ENCODE measurements around the gene ZFPM1.

The ZFPM1 gene

GRCh38 chr16:88424587-88425235 is 28.4 kb upstream of the ZFPM1 start:
- Histone ChIP-seq H3K27me3 (replicated peaks; ENCODE audit: control insufficient read depth, insufficient read depth, low read length) (no peaks in the 10 kb centered on the region), H3K4me3 (replicated peaks; ENCODE audit: low read depth, low read length) (no peak overlapping the region), H3K36me3 (ENCODE audit: control insufficient read depth, insufficient read depth, low read length) (no peaks in the 10 kb centered on the region)
- DNase-seq (ENCODE audit: extremely low read depth, insufficient read length) = no peak
- no peak for TF ChIP-seq CTCF (IDR thresholded peaks at IDR 0.05; ENCODE audit: insufficient read depth, low read length, poor library complexity, severe bottlenecking)

GRCh38 chr16:88426018-88426417 is 27.1 kb upstream of the ZFPM1 start:
- TF ChIP-seq CTCF (IDR thresholded peaks at IDR 0.05; ENCODE audit: insufficient read depth, low read length, poor library complexity, severe bottlenecking) = no peak

GRCh38 chr16:88427376-88427775 is 25.7 kb upstream of the ZFPM1 start:
- no peaks in the 10 kb centered on the region for H3K36me3 ChIP-seq (ENCODE audit: control insufficient read depth, insufficient read depth, low read length)
- no peaks in the 10 kb centered on the region for H3K27me3 ChIP-seq (replicated peaks; ENCODE audit: control insufficient read depth, insufficient read depth, low read length)
- no peak overlapping the region for H3K4me3 ChIP-seq (replicated peaks; ENCODE audit: low read depth, low read length)
- no peak for TF ChIP-seq CTCF (IDR thresholded peaks at IDR 0.05; ENCODE audit: insufficient read depth, low read length, poor library complexity, severe bottlenecking)
- DNase-seq (ENCODE audit: extremely low read depth, insufficient read length) = no peak

More at GRCh38 chr16:88426018-88426417, 27.1 kb upstream of the ZFPM1 start:
- Histone ChIP-seq H3K36me3 (ENCODE audit: control insufficient read depth, insufficient read depth, low read length) (no peaks in the 10 kb centered on the region), H3K27me3 (replicated peaks; ENCODE audit: control insufficient read depth, insufficient read depth, low read length) (no peaks in the 10 kb centered on the region), H3K4me3 (replicated peaks; ENCODE audit: low read depth, low read length) (no peak overlapping the region)
- no peak for DNase-seq (ENCODE audit: extremely low read depth, insufficient read length)

- Histone ChIP-seq H3K36me3 (ENCODE audit: control insufficient read depth, insufficient read depth, low read length) (no peaks in the 10 kb centered on the region), H3K27me3 (replicated peaks; ENCODE audit: control insufficient read depth, insufficient read depth, low read length) (no peaks in the 10 kb centered on the region), H3K4me3 (replicated peaks; ENCODE audit: low read depth, low read length) (no peak overlapping the region)
- no peak for DNase-seq (ENCODE audit: extremely low read depth, insufficient read length)
- no peak for TF ChIP-seq CTCF (IDR thresholded peaks at IDR 0.05; ENCODE audit: insufficient read depth, low read length, poor library complexity, severe bottlenecking)
Measured at GRCh38 chr16:88428156-88428555, 24.9 kb upstream of the ZFPM1 start.

GRCh38 chr16:88428616-88429386 is 24.3 kb upstream of the ZFPM1 start:
- Histone ChIP-seq H3K27me3 (replicated peaks; ENCODE audit: control insufficient read depth, insufficient read depth, low read length) (no peaks in the 10 kb centered on the region), H3K4me3 (replicated peaks; ENCODE audit: low read depth, low read length) (no peak overlapping the region), H3K36me3 (ENCODE audit: control insufficient read depth, insufficient read depth, low read length) (no peaks in the 10 kb centered on the region)
- DNase-seq (ENCODE audit: extremely low read depth, insufficient read length) = no peak
- no peak for TF ChIP-seq CTCF (IDR thresholded peaks at IDR 0.05; ENCODE audit: insufficient read depth, low read length, poor library complexity, severe bottlenecking)

Data from GM06990 (cell line).